Measurements from ENCODE around the gene KIAA1755.
"Not testable (repeated sequence)": the region's sequence is repeated elsewhere in the genome, so short reads cannot be mapped to it uniquely, and the experiment has no call there.

The KIAA1755 gene

GRCh38 chr20:38284893-38285444, 24.4 kb upstream of the KIAA1755 start:
- TF ChIP-seq, protein P1, sequence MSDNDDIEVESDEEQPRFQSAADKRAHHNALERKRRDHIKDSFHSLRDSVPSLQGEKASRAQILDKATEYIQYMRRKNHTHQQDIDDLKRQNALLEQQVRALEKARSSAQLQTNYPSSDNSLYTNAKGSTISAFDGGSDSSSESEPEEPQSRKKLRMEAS (IDR thresholded peaks at IDR 0.05; ENCODE audit: low read depth, low read length) = no peak
- TF ChIP-seq MYC (IDR thresholded peaks at IDR 0.05; ENCODE audit: low read depth, low read length) (no peak), POLR2A (IDR thresholded peaks at IDR 0.05; ENCODE audit: extremely low read depth, insufficient read length) (no peak), CTCF (IDR thresholded peaks at IDR 0.05; ENCODE audit: low read depth, low read length) (no peak)
- DNase-seq (ENCODE audit: low read depth) = no peak
- no peak overlapping the region for H3K4me3 ChIP-seq (ENCODE audit: low read depth, low read length)

- not testable (repeated sequence) for H3K4me3 ChIP-seq (ENCODE audit: low read depth, low read length); DNase-seq (ENCODE audit: low read depth)
Measured at GRCh38 chr20:38284066-38284650, 23.6 kb upstream of the KIAA1755 start.

DNA sequence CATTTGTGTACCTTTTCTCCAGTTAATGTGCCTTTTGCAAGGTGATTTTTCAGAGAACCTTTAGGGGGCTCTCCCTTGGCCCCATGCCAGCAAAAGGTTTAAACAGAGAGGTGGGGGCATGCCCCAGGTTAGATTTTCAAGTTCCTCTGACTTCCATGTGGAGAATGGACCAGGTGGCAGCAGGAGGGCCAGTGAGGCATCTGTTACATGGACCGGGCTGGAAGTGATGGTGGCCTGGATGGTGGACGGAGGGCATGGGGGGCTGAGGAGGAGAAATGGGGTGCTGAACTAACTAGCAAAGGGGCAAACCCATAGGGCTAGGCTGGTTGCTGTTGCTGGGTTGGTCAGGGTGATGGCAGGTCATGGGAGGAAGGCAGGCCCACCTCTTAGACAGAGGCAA, 22.7 kb upstream of the KIAA1755 start:
- DNase-seq (ENCODE audit: low read depth) = no peak
- no peak overlapping the region for H3K4me3 ChIP-seq (ENCODE audit: low read depth, low read length)
- TF ChIP-seq POLR2A (IDR thresholded peaks at IDR 0.05; ENCODE audit: extremely low read depth, insufficient read length) (no peak), MYC (IDR thresholded peaks at IDR 0.05; ENCODE audit: low read depth, low read length) (no peak)
- TF ChIP-seq, protein P1 (IDR thresholded peaks at IDR 0.05; ENCODE audit: low read depth, low read length) = no peak

- not testable (repeated sequence) for DNase-seq (ENCODE audit: low read depth); H3K4me3 ChIP-seq (ENCODE audit: low read depth, low read length)
Measured at GRCh38 chr20:38281176-38281915, 20.8 kb upstream of the KIAA1755 start.

GRCh38 chr20:38278763-38279162, 18.2 kb upstream of the KIAA1755 start:
- no peak for TF ChIP-seq MYC (IDR thresholded peaks at IDR 0.05; ENCODE audit: low read depth, low read length)
- TF ChIP-seq POLR2A (IDR thresholded peaks at IDR 0.05; ENCODE audit: extremely low read depth, insufficient read length) = no peak
- TF ChIP-seq CTCF (IDR thresholded peaks at IDR 0.05; ENCODE audit: low read depth, low read length) = no peak
- TF ChIP-seq, protein P1 (IDR thresholded peaks at IDR 0.05; ENCODE audit: low read depth, low read length) = no peak
- DNase-seq (ENCODE audit: low read depth) = peak; percentile 67
- no peak overlapping the region for H3K4me3 ChIP-seq (ENCODE audit: low read depth, low read length)

DNA sequence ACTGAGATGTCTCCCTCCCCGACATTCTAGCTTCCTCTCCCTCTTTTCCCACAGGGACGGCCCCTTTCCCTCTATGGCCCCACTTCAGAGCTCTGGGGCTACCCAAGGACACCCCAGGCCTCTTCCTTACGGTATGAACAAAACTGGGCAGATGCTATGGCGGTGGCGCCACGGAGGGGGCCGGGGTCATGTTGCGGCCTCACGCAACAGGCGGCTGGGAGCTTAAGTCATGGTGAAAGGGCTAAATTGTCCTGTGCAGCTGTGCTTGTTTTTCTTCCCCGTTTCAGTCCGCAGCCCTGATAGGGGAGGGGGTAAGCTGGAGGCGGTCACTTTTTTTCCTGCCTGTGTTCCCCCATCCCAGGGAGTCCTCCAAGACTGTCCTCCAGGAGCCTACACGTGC, 17.6 kb upstream of the KIAA1755 start:
- no peak for DNase-seq (ENCODE audit: low read depth)
- TF ChIP-seq MYC (IDR thresholded peaks at IDR 0.05; ENCODE audit: low read depth, low read length) = no peak
- H3K4me3 ChIP-seq (ENCODE audit: low read depth, low read length) = no peak overlapping the region

DNA sequence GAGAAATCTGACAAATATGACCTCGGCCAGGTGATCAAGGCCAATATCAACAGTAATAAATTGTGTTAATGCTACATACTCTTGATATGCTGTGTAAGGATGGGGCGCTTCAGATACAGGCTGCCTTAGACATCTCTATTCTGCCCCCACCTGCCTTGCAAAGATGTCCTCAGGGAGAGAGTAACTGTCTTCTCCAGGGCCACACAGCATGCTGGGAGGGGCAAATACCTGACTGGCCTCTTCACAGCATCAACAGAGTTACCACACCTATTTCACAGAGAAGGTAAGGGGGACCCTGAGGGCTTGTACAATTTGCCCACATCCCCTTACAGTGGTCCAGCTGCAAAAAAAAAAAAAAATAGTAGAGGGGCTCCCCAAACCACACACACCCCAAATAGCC, 17.2 kb upstream of the KIAA1755 start:
- no peak for DNase-seq (ENCODE audit: low read depth)
- TF ChIP-seq MYC (IDR thresholded peaks at IDR 0.05; ENCODE audit: low read depth, low read length) (no peak), CTCF (IDR thresholded peaks at IDR 0.05; ENCODE audit: low read depth, low read length) (no peak), POLR2A (IDR thresholded peaks at IDR 0.05; ENCODE audit: extremely low read depth, insufficient read length) (no peak)
- TF ChIP-seq, protein P1 (IDR thresholded peaks at IDR 0.05; ENCODE audit: low read depth, low read length) = no peak
- no peak overlapping the region for H3K4me3 ChIP-seq (ENCODE audit: low read depth, low read length)

DNA sequence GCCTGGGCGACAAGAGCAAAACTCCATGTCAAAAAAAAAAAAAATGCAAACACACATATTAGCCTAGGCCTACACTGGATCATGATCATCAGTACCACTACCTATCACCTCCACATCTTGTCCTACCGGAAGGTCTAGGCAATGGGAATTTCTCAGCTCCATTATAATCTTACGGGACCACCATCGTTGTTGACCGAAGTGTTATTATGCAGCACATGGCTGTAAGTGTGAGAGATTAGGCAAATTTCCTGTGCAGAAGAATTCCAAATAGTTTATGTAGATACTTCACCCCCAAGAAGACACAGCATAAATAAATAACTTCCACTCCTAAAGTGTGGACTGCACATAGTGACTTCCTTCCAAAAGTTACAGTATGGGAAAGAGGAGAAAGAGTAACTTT, 16.8 kb upstream of the KIAA1755 start:
- H3K4me3 ChIP-seq (ENCODE audit: low read depth, low read length) = no peak overlapping the region
- TF ChIP-seq, protein P1 (IDR thresholded peaks at IDR 0.05; ENCODE audit: low read depth, low read length) = no peak
- no peak for TF ChIP-seq MYC (IDR thresholded peaks at IDR 0.05; ENCODE audit: low read depth, low read length)
- DNase-seq (ENCODE audit: low read depth) = no peak
